Measurements from ENCODE around the gene FBN1.

- TF ChIP-seq, protein P1, sequence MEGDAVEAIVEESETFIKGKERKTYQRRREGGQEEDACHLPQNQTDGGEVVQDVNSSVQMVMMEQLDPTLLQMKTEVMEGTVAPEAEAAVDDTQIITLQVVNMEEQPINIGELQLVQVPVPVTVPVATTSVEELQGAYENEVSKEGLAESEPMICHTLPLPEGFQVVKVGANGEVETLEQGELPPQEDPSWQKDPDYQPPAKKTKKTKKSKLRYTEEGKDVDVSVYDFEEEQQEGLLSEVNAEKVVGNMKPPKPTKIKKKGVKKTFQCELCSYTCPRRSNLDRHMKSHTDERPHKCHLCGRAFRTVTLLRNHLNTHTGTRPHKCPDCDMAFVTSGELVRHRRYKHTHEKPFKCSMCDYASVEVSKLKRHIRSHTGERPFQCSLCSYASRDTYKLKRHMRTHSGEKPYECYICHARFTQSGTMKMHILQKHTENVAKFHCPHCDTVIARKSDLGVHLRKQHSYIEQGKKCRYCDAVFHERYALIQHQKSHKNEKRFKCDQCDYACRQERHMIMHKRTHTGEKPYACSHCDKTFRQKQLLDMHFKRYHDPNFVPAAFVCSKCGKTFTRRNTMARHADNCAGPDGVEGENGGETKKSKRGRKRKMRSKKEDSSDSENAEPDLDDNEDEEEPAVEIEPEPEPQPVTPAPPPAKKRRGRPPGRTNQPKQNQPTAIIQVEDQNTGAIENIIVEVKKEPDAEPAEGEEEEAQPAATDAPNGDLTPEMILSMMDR (IDR thresholded peaks at IDR 0.05), result no peak
- no peak for TF ChIP-seq POLR2A (IDR thresholded peaks at IDR 0.05)
Measured at GRCh38 chr15:48494631-48495030, 150.9 kb downstream of the FBN1 start.

Measured in esophagus squamous epithelium (tissue), 4 donors.